Fibroblast of pulmonary artery (primary cell): Measurements from ENCODE around the gene IL1RAPL1.

Source experiments
- DNase-seq: peaks from one replicate; pipeline ENCODE4 v3.0.0-alpha.2; 2010; ENCODE audit warnings: low read depth
- H3K4me3 ChIP-seq: replicated peaks from 2 replicates; pipeline ENCODE4 v1.5.1; 2011; ENCODE audit warnings: low read depth, mild to moderate bottlenecking, control low read depth, low read length, moderate library complexity
- TF ChIP-seq, protein P1 (sequence below): IDR thresholded peaks from 2 replicates; pipeline ENCODE4 v1.5.1; 2011; ENCODE audit warnings: mild to moderate bottlenecking, control low read depth, low read length, inconsistent platforms; ENCODE audit errors: missing control alignments

The IL1RAPL1 gene

GRCh38 chrX:29728639-29729038, 1141.4 kb downstream of the IL1RAPL1 start:
- no peak overlapping the region for H3K4me3 ChIP-seq
- DNase-seq = peak; percentile 36
- TF ChIP-seq, protein P1, sequence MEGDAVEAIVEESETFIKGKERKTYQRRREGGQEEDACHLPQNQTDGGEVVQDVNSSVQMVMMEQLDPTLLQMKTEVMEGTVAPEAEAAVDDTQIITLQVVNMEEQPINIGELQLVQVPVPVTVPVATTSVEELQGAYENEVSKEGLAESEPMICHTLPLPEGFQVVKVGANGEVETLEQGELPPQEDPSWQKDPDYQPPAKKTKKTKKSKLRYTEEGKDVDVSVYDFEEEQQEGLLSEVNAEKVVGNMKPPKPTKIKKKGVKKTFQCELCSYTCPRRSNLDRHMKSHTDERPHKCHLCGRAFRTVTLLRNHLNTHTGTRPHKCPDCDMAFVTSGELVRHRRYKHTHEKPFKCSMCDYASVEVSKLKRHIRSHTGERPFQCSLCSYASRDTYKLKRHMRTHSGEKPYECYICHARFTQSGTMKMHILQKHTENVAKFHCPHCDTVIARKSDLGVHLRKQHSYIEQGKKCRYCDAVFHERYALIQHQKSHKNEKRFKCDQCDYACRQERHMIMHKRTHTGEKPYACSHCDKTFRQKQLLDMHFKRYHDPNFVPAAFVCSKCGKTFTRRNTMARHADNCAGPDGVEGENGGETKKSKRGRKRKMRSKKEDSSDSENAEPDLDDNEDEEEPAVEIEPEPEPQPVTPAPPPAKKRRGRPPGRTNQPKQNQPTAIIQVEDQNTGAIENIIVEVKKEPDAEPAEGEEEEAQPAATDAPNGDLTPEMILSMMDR = no peak

GRCh38 chrX:29744966-29745365, 1157.7 kb downstream of the IL1RAPL1 start:
- DNase-seq = no peak
- TF ChIP-seq, protein P1 = no peak
- H3K4me3 ChIP-seq = no peak overlapping the region

DNA sequence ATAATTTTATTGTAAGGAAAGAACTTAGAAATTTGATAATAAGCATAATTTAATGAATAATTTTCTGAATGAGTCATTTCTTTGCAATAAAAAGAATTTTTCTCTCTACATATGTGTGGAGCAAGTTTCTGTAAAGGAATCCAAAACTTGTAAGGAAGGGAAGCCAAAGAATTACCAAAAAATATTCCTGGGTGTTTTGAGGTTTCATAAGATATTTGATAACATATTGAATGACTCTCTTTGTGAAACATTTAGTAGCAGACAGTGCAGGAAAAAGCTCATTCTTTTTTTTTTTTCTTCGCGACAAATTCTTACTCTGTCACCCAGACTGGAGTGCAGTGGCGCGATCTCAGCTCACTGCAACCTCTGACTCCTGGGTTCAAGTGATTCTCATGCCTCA, 1159.1 kb downstream of the IL1RAPL1 start:
- TF ChIP-seq, protein P1 = no peak
- H3K4me3 ChIP-seq = no peak overlapping the region
- peak; percentile 34 for DNase-seq

GRCh38 chrX:29762006-29762405, 1174.8 kb downstream of the IL1RAPL1 start:
- H3K4me3 ChIP-seq = no peak overlapping the region
- DNase-seq = no peak
- TF ChIP-seq, protein P1 = no peak

DNA sequence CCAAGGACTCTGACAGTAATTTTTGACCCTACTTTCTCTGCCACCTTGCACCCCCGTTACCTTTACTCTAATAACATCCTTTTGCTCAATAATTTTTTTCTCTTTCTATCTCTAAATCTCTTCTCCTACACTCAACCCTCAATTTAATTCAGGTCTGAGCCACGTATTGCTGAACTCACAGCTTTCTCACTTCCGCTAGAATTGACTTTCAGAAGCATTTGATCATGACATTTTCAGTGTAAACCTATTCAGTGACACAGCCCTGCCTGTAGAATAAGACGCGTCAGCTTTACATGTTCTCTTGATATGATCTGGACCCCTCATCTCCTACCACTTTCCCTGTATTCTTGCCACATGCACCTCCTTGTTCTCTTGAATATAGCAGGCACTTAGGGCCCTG, 1188.6 kb downstream of the IL1RAPL1 start:
- DNase-seq = no peak

GRCh38 chrX:29787656-29788055, 1200.4 kb downstream of the IL1RAPL1 start:
- H3K4me3 ChIP-seq = no peak overlapping the region
- TF ChIP-seq, protein P1 = no peak
- DNase-seq = peak; percentile 19

More for the DNA sequence above, 1188.6 kb downstream of the IL1RAPL1 start:
- TF ChIP-seq, protein P1 = no peak
- H3K4me3 ChIP-seq = no peak overlapping the region

DNA sequence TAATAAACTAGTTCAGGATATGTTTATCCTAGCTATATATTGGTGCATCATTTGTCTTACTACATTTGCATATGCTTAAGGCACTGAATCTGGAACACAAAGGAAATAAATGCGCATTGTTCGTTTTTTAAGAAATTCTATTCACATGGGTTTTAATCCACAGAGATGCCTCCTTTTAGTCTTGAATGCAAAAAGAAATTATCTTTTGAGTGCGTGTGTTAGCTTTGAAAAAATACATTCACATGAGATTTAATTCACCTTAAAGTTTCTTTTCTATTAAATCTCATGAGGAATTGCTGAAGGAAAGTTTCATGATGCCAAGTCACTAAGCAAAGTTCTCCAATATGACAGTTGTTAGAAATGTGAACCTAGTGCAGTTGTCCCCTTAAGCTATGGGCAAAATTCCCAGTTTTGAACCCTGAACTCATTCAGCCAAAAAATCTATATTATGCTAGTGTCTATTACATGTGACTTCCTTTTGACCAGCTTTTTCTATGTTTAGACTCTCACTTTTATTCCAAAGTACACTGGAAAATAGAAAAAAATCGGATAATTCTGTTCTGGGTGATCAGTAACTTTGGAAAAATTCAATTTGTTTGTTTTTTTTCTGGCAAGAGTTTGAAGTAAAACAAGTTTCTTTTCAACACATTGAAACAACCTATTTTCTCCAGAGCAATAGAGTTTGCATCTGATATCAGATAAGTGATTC, 1201.9 kb downstream of the IL1RAPL1 start:
- TF ChIP-seq, protein P1 = no peak
- DNase-seq = no peak
- H3K4me3 ChIP-seq = no peak overlapping the region
